GM12873 (cell line): ENCODE measurements around the gene LDHAL6A.

ENCODE experiments used
- TF ChIP-seq, protein P1 (sequence below): IDR thresholded peaks from 2 replicates; pipeline ENCODE4 v1.5.1; 2012; ENCODE audit warnings: low read depth, mild to moderate bottlenecking, moderate library complexity, low read length, control low read depth; ENCODE audit not compliant: insufficient read depth; ENCODE audit errors: missing control alignments

LDHAL6A gene

DNA sequence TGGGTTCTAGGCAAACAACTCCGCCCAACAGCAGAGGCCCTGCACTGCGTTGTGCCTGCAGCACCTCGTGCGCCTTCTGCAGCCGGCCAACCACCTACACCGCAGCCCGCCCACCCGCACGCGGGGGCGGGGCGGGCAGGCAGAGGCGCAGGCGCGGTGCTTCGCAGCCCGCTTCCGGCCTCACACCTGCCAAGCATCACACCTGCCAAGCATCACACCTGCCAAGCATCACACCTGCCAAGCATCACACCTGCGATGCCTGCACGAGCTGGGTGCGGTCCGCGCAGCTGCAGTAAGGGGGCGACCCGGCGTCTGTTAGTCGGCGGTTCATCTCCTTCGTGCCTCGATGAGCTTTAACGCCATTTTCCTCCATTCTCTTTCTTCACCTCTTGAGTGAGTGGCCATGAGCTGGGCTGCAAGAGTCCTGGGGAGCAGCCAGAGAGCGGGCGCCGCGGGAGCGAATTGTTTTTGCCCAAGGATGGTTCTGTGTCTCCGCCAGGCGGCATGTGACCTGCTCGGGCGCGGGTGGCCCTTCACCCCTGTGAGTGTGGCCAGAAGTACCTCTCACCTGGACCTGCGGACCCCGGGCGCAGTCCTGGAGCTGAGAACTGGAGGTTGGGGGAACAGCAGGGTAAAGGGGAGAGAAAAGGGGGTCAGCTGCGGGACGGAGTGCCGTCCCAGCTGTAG lies at the start of gene LDHAL6A:
Gene LDHAL6A, plus strand, starts transcription at position 171 of the 687 bp plus-strand sequence. CDS start 825 bp downstream, outside the sequence.
- TF ChIP-seq, protein P1, sequence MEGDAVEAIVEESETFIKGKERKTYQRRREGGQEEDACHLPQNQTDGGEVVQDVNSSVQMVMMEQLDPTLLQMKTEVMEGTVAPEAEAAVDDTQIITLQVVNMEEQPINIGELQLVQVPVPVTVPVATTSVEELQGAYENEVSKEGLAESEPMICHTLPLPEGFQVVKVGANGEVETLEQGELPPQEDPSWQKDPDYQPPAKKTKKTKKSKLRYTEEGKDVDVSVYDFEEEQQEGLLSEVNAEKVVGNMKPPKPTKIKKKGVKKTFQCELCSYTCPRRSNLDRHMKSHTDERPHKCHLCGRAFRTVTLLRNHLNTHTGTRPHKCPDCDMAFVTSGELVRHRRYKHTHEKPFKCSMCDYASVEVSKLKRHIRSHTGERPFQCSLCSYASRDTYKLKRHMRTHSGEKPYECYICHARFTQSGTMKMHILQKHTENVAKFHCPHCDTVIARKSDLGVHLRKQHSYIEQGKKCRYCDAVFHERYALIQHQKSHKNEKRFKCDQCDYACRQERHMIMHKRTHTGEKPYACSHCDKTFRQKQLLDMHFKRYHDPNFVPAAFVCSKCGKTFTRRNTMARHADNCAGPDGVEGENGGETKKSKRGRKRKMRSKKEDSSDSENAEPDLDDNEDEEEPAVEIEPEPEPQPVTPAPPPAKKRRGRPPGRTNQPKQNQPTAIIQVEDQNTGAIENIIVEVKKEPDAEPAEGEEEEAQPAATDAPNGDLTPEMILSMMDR: no peak

DNA sequence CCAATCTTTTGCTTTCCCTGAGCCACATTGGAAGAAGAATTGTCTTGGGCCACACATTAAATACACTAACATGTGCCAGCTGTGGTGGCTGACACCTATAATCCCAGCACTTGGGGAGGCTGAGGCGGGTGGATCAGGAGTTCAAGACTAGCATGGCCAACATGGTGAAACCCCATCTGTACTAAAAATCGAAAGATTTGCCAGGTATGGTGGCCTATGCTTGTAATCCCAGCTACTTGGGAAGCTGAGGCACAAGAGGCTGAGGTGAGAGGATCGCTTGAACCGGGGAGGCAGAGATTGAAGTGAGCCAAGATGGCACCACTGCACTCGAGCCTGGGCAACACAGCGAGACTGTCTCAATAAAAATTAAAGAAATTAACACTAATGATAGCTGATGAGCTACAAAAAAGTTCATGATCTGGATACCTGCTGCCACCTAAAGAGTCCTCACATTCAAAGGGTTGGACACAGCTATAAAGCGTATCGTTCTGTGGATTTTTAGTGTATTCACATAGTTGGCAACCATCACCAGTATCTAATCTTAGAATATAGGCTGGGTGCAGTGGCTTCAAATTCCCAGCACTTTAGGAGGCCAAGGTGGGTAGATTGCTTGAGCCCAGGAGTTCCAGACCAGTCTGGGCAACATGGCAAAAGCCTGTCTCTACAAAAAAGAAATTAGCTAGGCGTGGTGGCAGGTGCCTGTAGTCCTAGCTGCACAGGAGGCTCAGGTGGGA lies 46.9 kb upstream of the LDHAL6A start:
- TF ChIP-seq, protein P1: no peak

DNA sequence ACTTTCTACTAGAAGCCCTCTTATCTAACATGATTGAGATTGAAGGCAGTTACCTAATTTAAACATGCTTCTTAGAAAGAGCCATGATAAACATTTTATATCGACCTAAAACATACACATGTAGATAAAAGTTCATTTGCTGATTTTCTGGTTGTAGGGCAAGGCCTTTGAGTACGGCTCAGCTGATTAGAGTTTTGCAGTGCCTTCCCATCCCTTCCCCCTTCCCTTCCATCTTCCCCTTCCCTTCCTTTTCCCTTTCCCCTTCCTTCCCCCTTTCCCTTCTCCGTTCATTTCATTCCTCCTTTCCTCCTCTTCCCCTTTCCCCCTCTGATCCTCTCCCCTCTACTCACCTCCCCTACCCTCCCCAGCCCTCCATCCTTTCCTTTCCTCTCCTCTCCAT lies 39.2 kb upstream of the LDHAL6A start:
- TF ChIP-seq, protein P1: no peak

DNA sequence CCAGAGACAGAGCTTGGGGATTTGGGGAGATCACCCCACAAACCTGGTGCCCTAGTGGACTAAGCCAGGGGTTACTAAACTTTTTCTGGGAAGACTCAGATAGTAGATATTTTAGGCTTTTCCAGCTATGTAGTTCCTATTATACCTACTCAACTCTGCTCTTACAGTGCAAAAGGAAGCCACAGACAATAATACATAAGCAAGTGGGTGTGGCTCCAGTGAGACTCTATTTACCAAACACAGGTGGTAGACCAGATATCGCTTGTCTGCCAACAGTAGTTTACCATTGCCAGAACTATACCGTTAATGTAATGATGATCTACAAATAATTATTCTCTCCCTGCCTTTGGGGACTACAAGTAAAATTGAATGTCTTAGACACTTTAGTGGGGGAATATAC lies 36.6 kb upstream of the LDHAL6A start:
- TF ChIP-seq, protein P1: no peak

DNA sequence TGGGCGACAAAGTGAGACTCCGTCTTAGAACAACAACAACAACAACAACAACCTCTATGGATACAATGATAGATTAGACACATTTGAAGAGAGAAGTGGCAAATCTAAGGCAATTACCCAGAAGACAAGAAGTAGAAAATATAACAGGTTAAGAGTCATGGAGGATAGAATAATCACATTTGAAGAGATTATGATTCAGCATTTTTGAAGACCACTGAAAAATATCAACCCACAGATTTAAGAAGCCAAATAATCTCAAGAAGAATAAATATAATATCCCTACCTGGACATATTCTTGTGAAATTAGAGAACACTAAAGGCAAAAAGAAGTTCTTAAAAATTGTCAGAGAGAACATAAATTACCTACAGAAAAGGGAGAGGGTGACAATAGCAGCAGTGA lies 35.6 kb upstream of the LDHAL6A start:
- TF ChIP-seq, protein P1: no peak

DNA sequence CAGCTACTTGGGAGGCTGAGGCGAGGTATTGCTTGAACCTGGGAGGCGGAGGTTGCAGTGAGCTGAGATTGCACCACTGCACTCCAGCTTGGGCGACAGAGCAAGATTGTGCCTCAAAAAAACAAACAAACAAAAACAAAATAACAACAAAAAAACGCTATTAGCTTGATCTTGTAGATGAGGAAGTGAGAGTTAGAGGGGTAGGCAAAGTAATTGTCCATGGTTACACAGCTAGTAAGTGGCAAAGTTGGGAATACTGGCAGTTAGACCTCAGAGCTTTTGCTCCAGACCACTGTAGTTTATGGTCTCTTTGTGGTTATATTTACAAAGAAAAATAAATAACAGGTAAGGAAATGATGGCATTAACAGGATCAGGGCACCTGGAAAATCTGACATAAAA lies 28.4 kb upstream of the LDHAL6A start:
- TF ChIP-seq, protein P1: no peak

DNA sequence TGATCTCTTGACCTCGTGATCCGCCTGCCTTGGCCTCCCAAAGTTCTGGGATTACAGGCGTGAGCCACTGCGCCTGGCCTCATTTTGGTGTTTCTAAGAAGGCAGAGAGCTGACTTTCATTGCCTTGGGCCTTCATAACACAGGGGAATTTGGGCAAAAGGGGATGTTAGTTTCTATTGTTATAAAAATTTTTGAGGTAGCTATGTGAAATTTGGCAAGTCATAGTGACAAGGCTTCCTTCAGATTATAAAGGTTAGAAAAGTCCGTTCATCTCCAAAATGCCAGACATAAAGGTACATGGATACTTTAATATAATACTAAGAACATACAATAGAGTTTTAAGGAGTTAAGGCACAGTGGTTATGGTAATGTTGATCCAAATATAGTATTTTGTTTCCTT lies 26.3 kb upstream of the LDHAL6A start:
- TF ChIP-seq, protein P1: no peak
